Stimulated activated CD8-positive, alpha-beta memory T cell treated with anti-CD3 and anti-CD28 coated beads, Interleukin-15, amount 100 ng/mL, for 1 hour (primary cell): ENCODE data around the gene SCYGR1.
"Not testable (repeated sequence)": the region's sequence is repeated elsewhere in the genome, so short reads cannot be mapped to it uniquely, and the experiment has no call there.

ENCODE experiments used
- DNase-seq: peaks from one replicate; pipeline ENCODE4 v3.0.0-alpha.2; 2020; ENCODE audit warnings: low read depth

Gene SCYGR1, protein sequence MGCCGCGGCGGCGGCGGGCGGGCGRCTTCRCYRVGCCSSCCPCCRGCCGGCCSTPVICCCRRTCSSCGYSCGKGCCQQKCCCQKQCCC

DNA sequence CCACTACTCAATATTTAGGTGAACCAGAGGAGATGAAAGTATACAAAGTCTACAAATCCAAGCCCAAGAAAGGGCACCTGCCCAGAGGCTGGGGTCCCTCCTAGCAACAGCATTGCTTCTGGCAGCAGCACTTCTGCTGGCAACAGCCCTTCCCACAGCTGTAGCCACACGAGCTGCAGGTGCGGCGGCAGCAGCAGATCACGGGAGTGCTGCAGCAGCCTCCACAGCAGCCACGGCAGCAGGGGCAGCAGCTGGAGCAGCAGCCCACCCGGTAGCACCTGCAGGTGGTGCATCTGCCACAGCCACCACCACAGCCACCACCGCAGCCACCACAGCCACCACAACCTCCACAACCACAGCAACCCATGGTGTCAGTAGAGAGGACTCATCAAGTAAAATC, at the start of gene SCYGR1:
Gene SCYGR1, minus strand, starts transcription at position 367 of the 400 bp plus-strand sequence. Its CDS starts 0 bp downstream, at position 367.
- DNase-seq: not testable (repeated sequence)

DNA sequence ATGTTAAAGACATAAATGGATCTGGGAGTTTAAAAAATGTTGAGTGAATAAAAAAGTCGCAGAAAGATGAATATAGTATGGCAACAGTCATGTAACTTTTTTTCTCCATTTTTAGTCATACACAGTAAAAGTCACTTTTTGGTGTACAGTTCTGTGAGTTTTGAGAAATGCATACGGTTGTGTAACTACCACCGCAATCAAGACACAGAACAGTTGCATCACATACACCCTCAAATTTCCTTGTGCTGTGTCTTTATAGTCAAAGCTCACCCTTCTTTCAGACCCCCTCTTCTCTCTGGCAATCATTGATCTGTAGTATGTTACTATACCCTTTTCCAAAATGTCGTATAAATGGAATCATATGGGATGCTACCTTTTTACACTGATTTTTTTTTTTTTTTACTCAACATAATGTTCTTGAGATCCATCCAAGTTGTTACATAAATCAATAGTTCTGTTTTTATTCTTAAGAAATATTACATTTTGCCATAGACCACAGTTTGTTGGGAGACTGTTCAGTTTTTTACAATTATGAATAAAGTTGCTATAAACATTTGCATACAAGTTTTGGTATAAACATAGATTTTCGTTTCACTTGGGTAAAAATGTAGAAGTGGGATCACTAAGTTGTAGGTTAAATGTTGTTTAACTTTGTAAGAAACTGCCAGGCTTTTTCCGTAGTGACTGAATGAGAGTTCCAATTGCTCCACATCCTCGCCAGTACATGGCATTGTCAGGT, 48.9 kb upstream of the SCYGR1 start:
- no peak for DNase-seq

DNA sequence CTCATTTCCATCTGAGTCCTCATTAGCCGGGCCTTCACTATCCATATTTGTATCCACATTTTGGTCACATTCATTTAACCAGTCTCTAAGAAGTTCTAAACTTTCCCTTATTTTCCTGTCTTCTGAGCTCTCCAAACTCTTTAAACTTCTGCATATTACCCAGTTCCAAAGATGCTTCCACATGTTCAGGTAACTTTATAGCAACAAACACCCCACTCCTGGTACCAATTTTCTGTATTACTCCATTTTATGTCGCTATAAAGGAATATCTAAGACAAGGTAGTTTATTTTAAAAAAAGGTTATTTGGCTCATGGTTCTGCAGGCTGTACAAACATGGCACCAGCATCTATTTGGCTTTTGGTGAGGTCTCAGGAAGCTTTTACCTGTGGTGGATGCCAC, 45.4 kb upstream of the SCYGR1 start:
- DNase-seq: no peak

DNA sequence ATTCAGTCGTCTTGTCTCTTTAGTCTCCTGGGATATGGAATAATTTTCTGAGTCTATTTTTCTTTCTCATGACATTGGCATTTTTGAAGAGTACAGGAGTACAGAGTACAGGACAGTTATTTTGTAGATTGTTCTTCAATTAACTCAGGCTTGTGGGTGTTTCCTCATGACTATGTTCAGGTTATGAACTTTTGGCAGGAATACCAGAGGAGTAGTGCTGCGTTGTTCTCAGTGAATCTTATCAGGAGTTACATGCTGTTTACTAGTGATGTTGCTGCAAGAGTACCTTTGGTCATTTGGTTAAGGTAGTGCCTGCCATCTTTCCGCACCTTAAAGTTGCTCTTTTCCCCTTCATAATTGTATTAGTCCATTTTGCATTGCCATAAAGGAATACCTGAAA, 42.9 kb upstream of the SCYGR1 start:
- no peak for DNase-seq

DNA sequence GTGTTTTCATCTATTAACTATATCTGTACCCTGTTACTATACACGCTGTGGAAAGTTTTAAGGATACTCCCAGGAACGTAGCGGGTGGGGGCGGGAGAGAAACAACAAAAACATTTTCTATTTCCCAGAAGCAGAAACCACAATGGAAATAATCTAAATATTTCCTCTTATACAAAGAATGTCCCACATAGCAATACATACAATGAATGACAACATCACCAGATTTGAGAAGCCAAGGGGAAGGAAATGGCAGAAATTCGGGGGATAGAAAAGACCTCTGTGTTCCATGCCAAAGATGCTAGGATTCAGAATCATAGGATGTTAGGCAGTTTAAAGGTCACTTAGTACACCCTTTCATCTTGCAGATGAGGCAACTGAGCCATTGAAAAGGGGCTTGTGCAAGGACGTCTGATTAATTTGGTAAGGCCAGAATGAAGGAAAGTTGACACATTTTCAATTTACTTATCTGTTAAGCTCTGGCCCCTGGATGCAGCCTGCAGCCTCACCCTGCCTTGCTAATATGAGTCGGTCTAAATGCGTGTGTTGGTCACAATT, 41.1 kb upstream of the SCYGR1 start:
- no peak for DNase-seq

DNA sequence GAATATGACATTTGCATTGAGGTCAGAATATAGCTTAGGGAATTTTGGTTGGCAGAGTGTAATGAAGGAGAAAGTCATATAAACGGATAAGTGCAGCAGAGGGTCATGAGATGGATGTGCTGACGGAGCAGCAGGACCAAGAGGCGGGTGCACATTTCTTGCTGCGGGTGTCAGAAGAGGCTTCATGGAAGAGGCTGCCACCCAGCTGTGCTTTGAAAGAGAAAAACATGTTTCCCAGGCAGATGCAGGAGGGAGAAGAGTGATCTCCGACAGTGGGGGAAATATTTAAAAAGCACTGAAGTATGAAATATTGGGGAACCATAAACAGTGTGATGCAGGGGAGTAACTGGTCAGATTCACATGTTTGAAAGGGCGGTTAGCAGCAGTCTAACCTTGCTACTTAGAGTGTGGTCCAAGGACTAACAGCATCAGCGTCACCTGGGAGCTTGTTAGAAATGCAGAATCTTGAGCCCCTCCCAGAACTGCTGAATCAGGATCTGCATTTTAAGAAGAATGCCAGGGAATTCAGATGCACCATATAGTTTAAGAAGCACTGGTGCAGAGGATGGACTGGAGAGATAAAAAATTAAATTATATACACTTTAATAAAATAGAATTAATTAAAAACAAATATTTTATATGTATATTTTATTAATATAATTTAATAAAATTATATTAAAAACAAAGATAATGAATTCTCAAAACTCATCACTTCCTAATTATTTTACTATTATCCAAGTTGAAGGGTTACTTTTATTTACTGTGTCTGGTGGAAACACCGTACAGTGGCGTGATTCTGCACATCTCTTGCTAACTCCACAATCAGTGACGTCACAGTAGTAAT, 36.1 kb upstream of the SCYGR1 start:
- DNase-seq: no peak

DNA sequence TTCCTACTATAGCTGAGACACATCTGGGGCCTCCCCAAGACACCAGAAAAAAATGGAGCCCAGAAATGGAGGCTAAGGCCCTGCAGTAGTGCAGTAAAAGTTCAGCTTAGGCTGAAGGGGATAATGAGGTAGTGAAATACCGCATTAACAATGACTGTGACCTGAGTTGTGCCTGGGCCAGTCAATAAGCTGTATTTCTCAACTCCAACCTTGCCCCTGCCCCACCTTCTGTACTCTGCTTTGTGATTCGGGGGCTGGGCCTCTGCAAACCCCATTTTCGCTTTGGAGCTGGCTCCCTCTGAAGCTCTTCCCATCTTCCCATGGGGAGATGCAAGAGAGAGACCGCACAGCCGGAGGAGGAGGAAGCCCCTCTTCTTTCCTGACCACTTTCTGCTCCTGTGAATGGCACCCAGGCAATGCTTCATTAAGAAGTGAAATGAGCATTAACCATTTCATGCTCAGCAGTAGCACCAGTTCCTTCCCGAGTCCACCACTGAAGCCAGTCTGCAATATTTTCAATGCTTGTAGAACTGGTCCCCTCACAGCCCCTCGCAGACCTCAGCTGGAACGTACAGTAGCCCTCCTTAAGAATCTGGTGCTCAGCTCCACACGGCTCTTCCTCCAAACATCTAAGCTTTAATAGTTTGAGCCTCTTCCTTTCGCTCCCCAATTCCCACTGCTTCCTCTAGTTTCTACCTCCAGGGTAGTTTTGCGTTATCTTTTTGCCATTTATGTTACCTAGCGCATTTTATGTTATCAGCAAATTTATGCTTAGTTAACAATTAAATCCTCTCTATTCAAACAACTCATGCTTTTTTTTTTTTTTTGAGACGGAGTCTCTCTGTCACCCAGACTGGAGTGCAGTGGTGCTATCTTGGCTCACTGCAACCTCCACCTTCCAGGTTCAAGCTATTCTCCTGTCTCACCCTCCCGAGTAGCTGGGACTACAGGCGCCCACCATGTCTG, 32.6 kb upstream of the SCYGR1 start:
- DNase-seq: no peak

DNA sequence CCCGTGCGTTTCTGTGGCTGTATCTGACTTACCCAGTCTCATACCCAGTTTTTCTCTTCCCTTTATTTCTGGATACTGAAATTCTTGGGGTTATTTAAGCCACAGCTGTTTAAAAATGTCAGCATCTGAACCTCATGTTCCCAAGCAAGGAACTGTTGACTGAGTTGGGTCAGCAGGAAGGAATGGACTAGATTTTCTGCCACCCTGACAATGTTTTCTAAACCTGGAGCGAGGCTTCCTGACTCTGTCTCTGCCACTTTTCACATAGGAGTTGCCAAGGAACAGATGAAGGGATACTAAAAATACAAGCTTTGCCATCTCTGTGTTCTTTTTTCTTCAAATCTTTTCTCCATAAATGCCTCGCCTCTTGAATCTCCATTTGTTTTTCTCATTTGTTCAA, 29.0 kb upstream of the SCYGR1 start:
- no peak for DNase-seq

DNA sequence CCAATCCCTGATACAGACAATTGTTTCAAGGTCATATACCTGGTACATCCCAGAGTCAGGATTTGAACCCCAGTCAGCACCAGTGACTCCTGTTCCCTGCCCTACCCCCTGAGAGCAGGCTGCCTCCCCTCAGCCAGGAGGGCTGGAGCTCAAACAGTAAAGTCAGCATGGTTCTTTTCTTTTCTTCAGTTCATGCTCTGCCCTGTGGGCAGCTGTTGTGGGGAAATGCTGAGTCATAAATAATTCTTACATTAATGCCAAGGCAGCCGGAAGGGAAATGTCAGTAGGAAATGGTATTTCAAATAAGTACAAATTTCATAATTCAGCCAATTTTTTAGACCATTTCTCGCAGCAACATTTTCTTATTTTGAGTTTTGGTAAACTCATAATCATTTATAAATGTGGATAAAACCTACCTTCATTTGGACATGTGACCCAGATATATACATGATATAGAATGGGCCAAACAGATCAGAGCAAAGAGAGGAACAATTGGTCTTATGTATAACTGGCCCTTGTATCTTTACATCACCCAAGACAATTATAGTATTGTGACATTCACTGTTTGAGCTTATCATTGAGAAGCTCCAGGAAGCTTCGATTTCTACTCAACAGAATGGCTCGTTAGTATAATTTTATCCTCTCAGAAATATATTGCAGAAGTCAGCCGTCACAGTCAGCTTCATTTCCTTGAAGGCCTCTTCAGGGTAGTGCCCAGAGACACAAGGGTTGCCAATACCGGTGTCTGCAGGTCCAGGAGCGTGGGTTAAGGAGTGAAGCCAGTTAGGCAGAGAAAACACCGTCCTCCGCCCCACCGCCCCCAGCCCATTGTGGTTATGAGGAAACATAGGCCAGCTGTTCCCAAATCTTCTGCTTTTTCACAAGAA, 28.0 kb upstream of the SCYGR1 start:
- no peak for DNase-seq

DNA sequence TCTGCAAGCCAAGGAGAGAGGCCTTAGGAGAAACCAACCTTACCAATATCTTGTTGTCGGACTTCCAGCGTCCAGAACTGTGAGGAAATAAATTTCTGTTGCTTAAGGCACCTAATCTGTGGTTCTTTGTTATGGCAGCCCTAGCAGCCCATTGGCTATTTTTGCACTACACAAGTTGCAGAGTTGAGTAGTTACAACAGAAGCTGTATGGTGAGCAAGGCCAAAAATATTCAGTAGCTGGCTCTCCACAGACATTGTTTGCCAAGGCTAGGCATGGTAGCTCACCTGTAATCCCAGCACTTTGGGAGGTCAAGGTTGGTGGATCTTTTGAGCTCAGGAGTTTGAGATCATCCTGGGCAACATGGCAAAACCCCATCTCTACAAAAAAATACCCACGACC, 27.1 kb upstream of the SCYGR1 start:
- DNase-seq: no peak

DNA sequence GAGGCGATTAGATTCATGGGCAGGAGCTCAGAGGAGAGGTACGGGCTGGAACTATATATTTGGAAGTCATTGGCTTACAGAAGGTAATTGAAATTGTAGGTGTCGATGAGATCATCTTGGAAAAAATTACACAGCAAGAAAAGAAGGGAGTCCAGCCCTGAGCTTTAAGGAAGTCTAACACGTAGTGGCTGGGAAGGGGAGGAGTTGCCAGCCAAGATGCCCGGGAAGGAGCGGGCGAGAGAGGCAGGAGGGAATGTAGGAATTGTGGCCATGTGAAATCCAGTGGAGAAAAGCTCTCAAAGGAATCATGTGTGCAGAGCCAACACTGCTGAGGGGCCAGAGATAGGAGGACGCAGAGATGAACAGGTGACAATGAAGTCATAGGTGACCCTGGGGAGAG, 25.6 kb upstream of the SCYGR1 start:
- DNase-seq: no peak

DNA sequence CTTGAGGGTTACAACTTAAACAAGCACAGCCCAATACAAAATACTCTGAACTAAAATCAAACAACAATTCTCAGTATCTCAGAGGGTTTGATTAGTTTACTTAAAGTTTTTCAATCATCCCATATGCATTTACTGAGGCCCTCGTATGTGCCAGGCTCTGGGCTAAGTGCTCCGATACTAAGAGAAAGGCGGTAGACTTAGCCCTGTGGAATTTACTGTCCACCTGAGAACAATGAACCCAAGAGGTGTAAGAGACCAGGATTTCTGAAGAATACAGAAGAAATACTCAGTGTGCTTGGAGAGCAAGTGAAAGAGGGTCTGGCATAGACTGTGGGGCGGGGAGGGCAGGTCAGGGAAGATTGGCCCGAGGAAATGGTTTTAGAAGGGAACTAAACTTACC, 25.1 kb upstream of the SCYGR1 start:
- no peak for DNase-seq

DNA sequence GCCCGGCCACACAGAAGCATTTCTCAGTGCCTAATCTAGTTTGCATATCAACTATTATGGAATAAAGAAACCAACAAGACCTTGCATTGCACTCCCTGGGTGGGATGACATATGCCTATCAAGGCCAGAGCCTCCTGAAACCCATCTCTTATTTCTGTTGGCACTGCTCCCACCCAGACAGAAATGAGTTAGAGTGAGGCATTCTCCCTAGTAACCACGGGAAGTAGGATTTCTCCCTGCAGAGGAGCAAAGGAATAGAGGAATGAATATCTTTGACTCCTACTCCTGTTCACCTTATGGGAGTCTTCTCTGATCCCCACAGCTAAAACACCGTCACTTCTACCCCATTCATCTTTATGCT, 24.2 kb upstream of the SCYGR1 start:
- DNase-seq: no peak

DNA sequence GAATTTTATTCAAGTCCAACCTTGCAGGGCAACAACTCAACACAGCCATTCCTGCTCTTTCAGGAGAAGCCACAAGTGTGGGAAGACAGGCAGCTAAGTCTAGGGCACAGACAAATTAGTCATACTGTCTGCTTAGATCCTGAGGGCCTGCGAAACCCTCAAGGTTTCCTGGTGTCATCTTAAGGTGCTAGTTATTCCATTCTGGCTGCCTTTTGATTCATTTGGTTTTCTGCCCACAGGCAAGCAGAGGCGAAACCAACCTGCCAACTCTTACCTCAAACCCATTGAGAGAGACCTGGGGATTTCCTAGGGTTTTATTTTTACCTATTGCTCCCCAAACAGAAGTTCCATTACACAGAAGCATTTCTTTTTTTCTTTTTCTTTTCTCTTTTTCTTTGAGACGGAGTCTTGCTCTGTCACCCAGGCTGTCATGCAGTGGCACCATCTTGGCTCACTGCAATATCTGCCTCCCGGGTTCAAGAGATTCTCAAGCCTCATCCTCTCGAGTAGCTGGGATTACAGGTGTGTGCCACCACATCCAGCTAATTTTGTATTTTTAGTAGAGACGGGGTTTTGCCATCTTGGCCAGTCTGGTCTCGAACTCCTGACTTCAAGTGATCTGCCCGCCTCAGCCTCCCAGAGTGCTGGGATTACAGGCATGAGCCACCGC, 23.7 kb upstream of the SCYGR1 start:
- DNase-seq: no peak

DNA sequence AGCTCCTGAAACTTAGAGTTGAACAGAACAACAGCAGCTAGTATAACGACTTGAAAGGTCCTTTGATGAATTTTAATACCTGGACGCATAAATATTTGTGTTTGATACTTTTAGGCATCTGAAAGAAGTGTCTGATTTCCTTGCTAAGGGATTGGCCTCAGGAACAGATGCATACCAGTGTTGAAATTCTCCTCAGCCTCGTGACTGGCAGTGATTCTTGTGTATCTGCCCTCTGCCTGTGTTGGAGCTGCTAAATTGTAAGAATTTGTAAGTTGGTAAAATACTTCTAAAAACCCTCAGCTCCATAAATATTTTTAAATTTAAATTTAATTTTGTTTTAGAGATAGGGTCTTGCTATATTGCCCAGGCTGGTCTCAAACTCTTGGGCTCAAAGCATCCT, 22.4 kb upstream of the SCYGR1 start:
- DNase-seq: no peak

DNA sequence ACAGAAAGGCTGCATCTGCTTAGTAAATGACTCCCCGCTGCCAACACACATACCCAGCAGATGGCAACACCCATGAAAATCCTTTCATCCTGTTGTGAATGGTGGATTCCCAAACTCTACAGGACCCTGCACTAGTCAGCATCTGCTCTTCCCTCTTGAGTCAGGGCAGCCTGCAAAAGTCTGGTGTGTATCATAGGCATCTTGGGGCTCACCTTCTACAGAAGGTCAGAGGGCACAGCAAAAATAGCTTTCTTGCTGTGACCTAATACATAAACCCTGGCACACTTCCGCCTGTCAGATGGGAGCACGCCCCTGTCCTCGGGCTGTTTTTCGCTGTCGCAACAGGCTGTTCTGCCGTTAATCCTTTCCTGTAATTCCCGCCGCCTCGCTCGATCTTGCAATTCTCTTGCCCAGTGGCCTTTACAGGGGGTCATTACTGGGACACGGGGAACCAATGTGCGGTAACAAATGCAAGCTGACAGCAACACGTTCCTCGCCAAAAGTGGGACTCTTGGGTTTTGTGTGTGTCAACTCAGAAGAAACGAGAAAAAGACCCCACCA, 19.9 kb upstream of the SCYGR1 start:
- no peak for DNase-seq

DNA sequence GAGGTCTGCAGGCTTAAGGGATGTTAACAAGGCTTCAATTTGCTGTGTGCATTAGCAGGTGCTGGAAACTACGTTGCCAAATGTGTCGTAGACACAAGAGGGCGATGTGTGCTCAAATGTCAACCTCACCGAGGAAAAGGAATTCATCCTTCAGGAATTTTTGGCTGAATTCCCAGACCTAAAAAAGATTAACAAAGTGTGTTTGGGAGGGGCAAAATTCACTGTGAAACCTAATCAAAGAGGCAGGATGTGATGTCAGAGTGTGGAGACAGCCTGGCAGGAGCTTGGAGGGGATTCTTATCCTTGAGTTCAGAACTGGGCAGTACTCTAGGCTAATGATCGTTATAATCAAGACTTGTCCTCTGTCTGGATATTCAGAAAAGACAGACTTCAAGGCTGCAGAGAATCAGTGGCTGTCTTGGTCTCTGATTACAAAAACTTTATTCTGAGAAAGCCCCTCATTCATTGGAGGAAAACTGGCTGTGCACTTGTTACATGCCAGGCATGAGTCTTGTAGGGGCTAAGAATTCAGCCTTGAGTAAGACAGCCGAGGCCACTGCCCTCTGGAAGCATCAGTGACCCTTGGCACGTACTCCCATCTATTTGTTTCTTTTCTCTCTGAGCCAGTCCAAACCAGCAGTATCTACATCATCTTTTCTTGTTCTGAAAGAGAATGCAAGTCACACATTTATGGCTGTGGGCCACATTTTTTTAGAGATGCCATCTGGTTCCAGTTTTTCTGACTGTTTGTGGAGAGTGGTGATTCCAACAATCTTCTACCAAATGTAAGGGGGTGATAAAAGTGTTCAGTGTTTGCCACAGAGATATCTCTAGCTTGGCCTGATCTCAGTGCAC, 18.7 kb upstream of the SCYGR1 start:
- DNase-seq: no peak

DNA sequence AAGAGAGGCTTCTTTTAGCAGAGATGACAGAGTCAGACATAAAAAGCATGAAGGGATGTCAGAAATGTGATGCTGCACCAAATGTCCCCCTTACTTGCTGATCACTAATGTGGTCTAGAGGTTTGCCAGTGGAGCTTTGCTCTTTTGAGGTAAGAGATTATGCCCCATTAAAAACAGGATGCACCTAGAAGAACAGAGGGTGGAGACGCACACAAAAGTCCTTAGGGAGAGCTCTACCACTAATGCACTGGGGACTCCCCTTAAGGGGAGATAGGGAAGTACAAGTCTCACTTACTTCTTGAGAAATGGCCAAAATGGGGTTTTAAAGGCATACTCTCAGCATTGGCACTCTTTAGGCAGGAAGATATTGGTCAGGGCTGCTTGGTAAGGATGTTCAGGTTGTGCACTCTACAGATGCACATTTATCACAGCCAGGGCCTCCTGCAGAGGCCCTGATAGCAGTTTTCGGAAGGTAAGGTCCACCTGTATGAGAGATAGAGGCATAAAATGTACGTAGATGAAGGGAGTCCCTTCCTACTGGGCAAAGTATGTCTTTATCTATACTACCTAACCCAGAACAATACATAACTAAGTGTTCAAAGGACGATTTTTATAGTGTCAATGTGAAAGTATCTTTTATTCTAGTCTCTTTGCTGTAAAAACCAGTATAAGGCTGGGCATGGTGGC, 17.0 kb upstream of the SCYGR1 start:
- no peak for DNase-seq
